Activated T-helper 2 cell treated with anti-CD3 and anti-CD28 coated beads, Interferon-gamma antibody, Interleukin-2, Interleukin-4, amounts not matched to agents 10 μg/mL and 5 μg/mL and 100 μg/mL, durations not matched to agents 14 hours and 24 hours and 36 hours (primary cell): ENCODE measurements around the gene STIP1. TPM values are rescaled to one million over a fixed set of nuclear protein-coding genes. Genes with fewer than 3 reads are reported as not detected.

ENCODE experiments used
- DNase-seq: peaks from one replicate; pipeline ENCODE4 v3.0.0; 2021; ENCODE audit warnings: low spot score
- H3K27ac Mint-ChIP-seq: one replicate; pipeline ENCODE4 v1.8.0; 2021; ENCODE audit warnings: mixed read lengths
- H3K27me3 Mint-ChIP-seq: one replicate; pipeline ENCODE4 v1.8.0; 2021; ENCODE audit warnings: low read depth, mixed read lengths
- H3K36me3 Mint-ChIP-seq: one replicate; pipeline ENCODE4 v1.8.0; 2021; ENCODE audit warnings: low read depth, mixed read lengths
- H3K4me1 Mint-ChIP-seq: one replicate; pipeline ENCODE4 v1.8.0; 2021; ENCODE audit warnings: low read depth, mixed read lengths
- H3K4me3 Mint-ChIP-seq: one replicate; pipeline ENCODE4 v1.8.0; 2021; ENCODE audit warnings: low read depth, mild to moderate bottlenecking, moderate library complexity, mixed read lengths
- H3K9me3 Mint-ChIP-seq: one replicate; pipeline ENCODE4 v1.8.0; 2021; ENCODE audit warnings: mixed read lengths
- intact Hi-C: fragments of 100-400 bp; cut with micrococcal nuclease; formaldehyde crosslinking; loops from one replicate; pipeline ENCODE4 v1.15.1; 2023
- total RNA-seq: library from RNA; stranded (reverse); gene quantifications from 2 replicates; pipeline ENCODE4 v1.2.3, GENCODE V29; 2022

Gene STIP1
- total RNA-seq, 1 donor from 2014 or later = 484 TPM

DNA sequence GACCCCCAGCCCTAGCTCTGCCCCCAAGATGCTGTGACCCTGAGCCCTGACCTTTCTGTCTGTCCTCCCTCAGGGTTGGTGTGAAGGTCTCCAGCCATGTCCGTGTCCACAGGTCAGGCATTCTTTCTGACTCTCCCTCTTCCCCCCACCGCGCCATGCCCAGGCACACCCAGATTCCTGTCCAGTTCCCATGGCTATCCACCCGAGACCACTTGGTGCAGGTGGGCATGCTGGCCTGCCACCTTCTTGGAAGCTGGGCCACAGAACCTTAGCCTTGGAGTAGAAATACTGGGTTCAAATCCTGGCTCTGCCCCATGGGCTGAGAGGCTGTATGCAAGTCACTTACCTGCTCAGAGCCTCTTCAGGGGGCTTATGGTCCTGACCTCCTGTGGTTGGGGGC lies 63.1 kb downstream of the STIP1 start:
- intact Hi-C loops = no loop called here
- H3K27me3 Mint-ChIP-seq = no peaks in the 10 kb centered on the region
- DNase-seq = no peak
- H3K4me3 Mint-ChIP-seq = no peak overlapping the region
- H3K4me1 Mint-ChIP-seq = peaks cover 23% of the 10 kb centered on the region
- peaks cover 7% of the 10 kb centered on the region for H3K36me3 Mint-ChIP-seq
- H3K9me3 Mint-ChIP-seq = no peaks in the 10 kb centered on the region
- H3K27ac Mint-ChIP-seq = no peak overlapping the region

DNA sequence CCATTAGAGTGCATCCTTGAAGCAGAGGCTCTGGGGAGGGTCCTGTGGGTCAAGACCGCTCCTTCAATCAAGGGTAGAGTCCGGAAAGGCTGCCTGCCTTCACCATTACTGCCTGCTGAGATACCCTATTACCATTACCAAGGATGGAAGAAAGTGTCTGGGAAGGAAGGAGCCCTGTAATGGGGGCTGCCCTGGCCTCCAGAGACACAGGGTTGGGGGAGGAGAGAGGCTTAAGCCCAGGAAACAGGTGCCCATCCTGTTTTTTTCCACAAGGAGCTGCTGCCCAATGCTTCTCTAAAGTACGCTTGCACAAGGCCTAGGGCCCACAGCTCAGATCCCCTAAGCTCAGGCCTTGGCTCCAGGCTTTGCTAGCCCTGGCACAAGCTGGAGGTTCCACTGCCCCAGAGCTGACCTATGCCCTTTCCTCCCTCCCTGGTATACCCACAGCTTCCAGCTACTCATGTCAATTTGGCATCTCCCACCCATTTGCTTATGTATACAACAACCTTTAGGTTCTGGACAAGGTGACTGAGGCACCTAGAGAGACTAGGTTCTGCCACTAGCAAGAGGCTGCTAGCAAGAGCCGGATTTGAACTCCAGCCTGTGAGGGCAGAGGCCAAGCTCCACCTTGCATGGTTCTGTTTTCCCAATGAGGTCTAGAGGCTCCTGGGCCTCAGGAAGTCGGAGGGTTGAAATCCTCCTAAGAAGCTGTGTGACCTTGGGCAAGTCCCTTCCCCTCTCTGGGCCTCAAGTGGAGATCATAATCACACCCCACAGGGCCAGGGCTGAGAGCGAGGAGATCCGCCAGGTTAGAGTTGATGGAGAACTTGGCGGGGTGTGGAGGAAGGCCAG lies 63.8 kb downstream of the STIP1 start:
- no peak for DNase-seq
- Mint-ChIP-seq H3K9me3 (no peaks in the 10 kb centered on the region), H3K4me1 (peaks cover 23% of the 10 kb centered on the region), H3K27me3 (no peaks in the 10 kb centered on the region), H3K36me3 (peaks cover 4% of the 10 kb centered on the region), H3K27ac (peak overlapping the region; percentile 35), H3K4me3 (peak overlapping the region; percentile 54)
- intact Hi-C loops = loop anchor here (2.0 kb wide), 1 partner anchor 55 kb away; the partner anchor contains the start of gene ESRRA

DNA sequence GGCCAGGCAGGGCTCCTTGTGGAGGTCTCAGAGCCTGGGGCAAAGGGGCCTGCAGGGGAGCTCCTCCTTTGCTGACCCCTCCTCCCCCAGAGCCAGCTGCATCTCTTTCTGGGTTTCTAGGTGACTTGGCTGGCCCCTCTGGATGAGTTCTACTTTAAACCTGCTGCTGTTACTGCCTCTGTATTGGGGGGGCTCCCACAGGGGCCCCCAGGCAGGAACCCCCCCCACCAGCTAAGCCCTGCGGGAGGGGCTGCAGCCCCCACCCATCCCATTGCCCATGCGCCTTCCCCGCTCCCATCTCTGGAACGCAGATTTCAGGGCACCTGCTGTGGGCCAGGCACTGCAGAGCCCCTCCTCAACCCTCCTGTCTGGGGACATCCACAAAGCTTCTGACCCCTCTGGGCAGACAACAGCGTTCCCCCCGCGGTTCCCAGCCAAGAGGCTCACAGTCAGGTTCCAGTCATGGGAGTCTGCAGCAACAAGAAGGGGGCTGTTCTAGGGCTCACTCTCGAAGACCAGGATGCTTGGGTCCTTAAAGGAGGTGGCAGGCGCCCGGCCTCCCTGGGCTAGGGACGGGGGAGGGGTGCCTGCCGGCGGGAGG lies 64.5 kb downstream of the STIP1 start:
- peak overlapping the region; percentile 81 for H3K4me3 Mint-ChIP-seq
- H3K27me3 Mint-ChIP-seq = no peaks in the 10 kb centered on the region
- DNase-seq = no peak
- peaks cover 21% of the 10 kb centered on the region for H3K4me1 Mint-ChIP-seq
- no peak overlapping the region for H3K27ac Mint-ChIP-seq
- H3K36me3 Mint-ChIP-seq = peaks cover 4% of the 10 kb centered on the region
- H3K9me3 Mint-ChIP-seq = no peaks in the 10 kb centered on the region
- intact Hi-C loops = loop anchor here (1.0 to 2.0 kb wide), 2 partner anchors 19 to 54 kb away; partner anchors contain the start of gene ESRRA

DNA sequence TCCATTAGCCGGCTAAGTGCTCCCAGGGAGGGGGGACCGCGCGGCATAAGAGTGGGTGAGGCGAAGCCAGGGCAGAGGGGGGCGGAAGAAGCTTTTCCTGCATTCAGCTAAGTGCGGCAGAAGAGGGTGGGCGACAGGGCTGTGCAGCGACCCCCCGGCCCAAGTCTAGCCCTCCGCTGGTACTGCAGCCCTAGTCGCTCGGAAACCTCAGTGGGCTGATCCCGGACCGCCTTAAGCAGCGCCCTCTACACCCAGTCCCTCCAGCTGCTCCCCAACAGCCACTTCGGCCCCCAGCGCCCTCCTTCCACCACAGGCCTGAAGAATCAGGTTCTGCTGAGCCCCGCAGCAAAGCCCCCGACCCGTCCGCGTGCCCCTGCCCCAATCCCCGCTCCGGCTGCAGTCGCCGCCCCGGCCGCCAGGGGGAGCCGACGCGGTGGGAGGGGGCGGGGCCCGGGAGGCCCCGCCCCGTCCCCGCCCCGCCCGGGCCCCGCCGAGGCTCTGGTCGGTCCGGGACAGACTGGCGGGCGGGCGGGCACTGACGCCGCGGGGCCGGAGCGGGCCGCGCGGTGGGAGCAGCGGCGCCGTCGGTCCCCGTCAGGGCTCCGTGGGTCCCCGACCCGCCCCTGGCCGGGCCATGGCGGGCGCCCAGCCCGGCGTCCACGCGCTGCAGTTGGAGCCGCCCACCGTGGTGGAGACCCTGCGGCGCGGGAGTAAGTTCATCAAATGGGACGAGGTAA lies 65.2 kb downstream of the STIP1 start, which contains the start of gene PLCB3:
TSS of gene PLCB3 (plus strand) at position 515 of the 737 bp plus-strand sequence. CDS start at position 635, 120 bp downstream.
- Mint-ChIP-seq H3K27me3 (no peaks in the 10 kb centered on the region), H3K36me3 (no peaks in the 10 kb centered on the region), H3K9me3 (no peaks in the 10 kb centered on the region), H3K27ac (peak within 1 kb of the TSS; percentile 63), H3K4me3 (peak within 1 kb of the TSS; percentile 93), H3K4me1 (peaks cover 21% of the 10 kb centered on the region)
- peak; percentile 49 for DNase-seq
- intact Hi-C loops = loop anchor here (1.0 to 2.0 kb wide), 2 partner anchors 18 to 54 kb away; partner anchors contain the start of gene ESRRA

DNA sequence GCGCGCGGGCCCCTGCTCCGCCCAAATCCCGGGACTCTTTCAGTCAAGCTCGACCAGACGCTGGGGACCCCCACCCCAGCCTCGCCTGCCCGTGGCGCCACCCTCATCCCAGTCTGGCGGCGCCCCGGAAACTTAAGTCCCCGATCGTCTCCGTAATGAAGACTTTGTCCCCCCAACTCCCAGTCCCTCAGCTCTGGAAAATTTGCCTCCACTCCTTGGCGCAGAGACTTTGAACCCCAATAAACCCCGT lies 65.7 kb downstream of the STIP1 start:
- no peaks in the 10 kb centered on the region for H3K36me3 Mint-ChIP-seq
- no peak for DNase-seq
- peaks cover 21% of the 10 kb centered on the region for H3K4me1 Mint-ChIP-seq
- peak overlapping the region; percentile 93 for H3K4me3 Mint-ChIP-seq
- H3K27ac Mint-ChIP-seq = peak overlapping the region; percentile 63
- no peaks in the 10 kb centered on the region for H3K9me3 Mint-ChIP-seq
- intact Hi-C loops = loop anchor here (1.0 to 2.0 kb wide), 2 partner anchors 18 to 53 kb away; partner anchors contain the start of gene ESRRA
- H3K27me3 Mint-ChIP-seq = no peaks in the 10 kb centered on the region

DNA sequence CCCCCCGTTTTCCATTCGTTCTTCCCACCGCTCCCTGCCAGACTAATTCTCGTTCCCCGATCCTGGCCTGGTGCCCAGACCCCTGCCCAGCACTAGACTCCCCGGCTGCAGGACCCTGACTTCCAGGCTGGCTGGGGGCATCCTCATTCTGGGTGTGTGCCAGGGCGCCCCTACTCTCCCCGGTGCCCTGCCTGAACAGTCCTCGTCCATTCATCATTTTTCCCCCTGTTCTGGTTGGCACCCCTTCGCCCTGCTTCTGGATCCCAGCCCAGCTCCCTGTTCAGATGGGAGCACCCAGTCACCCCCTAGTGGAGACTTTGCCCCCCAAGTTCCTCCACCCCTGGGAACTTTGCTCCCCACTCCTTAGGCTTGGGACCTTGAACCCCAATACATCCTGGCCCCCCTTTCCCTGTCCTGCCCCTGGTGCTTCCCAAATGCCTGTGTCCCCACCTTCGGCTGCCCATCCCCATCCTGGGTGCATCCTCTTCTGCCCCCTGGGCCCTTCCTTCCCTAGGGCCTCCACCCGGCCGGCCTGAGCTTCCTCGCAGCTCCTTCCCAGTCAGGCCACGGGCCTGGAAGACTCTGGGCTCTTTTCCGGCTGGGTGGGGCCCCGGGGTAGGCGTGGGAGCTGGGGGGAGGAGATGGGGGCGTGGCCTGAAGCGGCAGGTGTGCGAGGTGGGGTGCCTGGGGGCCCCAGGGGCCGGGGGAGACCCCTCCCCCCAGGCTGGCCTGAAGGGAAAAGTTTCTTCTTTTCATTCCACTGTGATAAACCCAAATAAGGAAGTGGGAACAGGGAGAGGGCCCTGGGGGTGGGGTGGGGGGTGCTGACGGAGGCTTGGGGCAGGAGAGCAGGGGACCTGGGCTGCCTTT lies 66.3 kb downstream of the STIP1 start:
- DNase-seq = no peak
- Mint-ChIP-seq H3K36me3 (no peaks in the 10 kb centered on the region), H3K4me1 (peaks cover 18% of the 10 kb centered on the region), H3K9me3 (no peaks in the 10 kb centered on the region), H3K27ac (peak overlapping the region; percentile 63), H3K4me3 (peak overlapping the region; percentile 93), H3K27me3 (no peaks in the 10 kb centered on the region)
- intact Hi-C loops = no loop called here

DNA sequence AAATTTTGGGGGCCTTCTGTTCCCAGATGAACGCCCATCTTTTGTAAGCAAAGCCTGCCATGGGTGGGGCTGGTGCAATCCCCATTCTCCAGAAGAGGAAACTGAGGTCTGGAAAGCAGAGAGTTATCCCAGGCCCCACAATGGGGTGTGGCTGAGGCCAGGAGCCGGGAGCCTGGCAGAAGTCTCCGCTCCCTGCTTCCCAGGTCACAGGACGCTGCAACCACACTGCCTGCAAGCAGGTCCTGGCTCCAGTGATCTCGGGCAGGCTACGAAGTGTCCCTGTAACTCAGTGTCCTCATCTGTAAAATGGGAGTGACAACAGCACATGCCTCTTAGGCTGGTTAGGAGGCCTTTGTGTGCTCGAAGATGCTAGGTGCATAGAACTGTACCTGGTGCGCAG lies 67.1 kb downstream of the STIP1 start:
- intact Hi-C loops = no loop called here
- H3K36me3 Mint-ChIP-seq = peaks cover 6% of the 10 kb centered on the region
- H3K4me3 Mint-ChIP-seq = peak overlapping the region; percentile 39
- H3K27ac Mint-ChIP-seq = no peak overlapping the region
- H3K4me1 Mint-ChIP-seq = peaks cover 14% of the 10 kb centered on the region
- no peak for DNase-seq
- H3K27me3 Mint-ChIP-seq = no peaks in the 10 kb centered on the region
- H3K9me3 Mint-ChIP-seq = no peaks in the 10 kb centered on the region

DNA sequence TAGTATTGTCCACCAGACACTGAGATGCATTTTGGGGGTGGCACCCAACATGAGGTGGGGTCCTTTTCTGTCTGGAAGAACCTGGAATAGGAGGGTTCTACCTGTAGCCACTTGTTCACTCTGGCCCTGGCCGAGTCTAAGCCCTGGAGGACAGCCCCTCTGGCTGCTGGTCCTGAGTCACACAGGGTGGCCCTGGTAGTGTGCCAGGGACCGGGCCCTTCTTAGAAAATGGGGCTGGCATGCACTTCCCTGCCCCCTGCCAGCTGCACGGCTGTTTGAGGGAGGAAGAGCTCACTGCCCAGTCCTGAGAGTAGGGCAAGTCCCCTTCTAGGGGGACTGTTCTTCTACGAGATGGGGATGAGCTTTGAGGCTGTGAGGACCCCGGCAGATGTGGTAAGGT lies 67.5 kb downstream of the STIP1 start:
- Mint-ChIP-seq H3K4me1 (peaks cover 14% of the 10 kb centered on the region), H3K36me3 (peaks cover 6% of the 10 kb centered on the region), H3K27me3 (no peaks in the 10 kb centered on the region), H3K9me3 (no peaks in the 10 kb centered on the region), H3K27ac (no peak overlapping the region), H3K4me3 (peak overlapping the region; percentile 39)
- no peak for DNase-seq
- intact Hi-C loops = no loop called here

Other genes starting within 250 kb of the STIP1 start
- 29.9 and 30.3 TPM in 2 replicates for gene NAA40, start 247.2 kb upstream of the STIP1 start, total RNA-seq
- gene COX8A, start 211.6 kb upstream of the STIP1 start, total RNA-seq = 312 and 326 TPM in 2 replicates
- 107 and 110 TPM in 2 replicates for gene OTUB1, start 199.7 kb upstream of the STIP1 start, total RNA-seq
- gene FLRT1, start 150.2 kb upstream of the STIP1 start, total RNA-seq = not detected in 2 replicates
- gene MACROD1, start 20.1 kb upstream of the STIP1 start, total RNA-seq = 23.4 and 26.7 TPM in 2 replicates
- 197 and 202 TPM in 2 replicates for gene FERMT3, start 20.6 kb downstream of the STIP1 start, total RNA-seq
- gene TRPT1, start 40.0 kb downstream of the STIP1 start, total RNA-seq = 33.7 and 35.5 TPM in 2 replicates
- 72.8 and 77.0 TPM in 2 replicates for gene NUDT22, start 40.1 kb downstream of the STIP1 start, total RNA-seq
- gene DNAJC4, start 44.4 kb downstream of the STIP1 start, total RNA-seq = 24.5 and 25.8 TPM in 2 replicates
- gene VEGFB, start 48.4 kb downstream of the STIP1 start, total RNA-seq = 67.4 and 82.0 TPM in 2 replicates
- gene FKBP2, start 54.9 kb downstream of the STIP1 start, total RNA-seq = 36.6 and 37.1 TPM in 2 replicates
- gene PPP1R14B, start 60.8 kb downstream of the STIP1 start, total RNA-seq = 262 and 273 TPM in 2 replicates
- 21.0 and 23.4 TPM in 2 replicates for gene PLCB3, start 65.4 kb downstream of the STIP1 start, total RNA-seq
- 33.2 and 34.7 TPM in 2 replicates for gene BAD, start 98.5 kb downstream of the STIP1 start, total RNA-seq
- gene GPR137, start 99.7 kb downstream of the STIP1 start, total RNA-seq = 32.7 and 38.0 TPM in 2 replicates
- gene KCNK4, start 105.1 kb downstream of the STIP1 start, total RNA-seq = not detected in 2 replicates
- 0.59 TPM in 1 of 2 replicates, not detected in the other for gene CATSPERZ, start 114.2 kb downstream of the STIP1 start, total RNA-seq
- 49.4 and 54.6 TPM in 2 replicates for gene ESRRA, start 119.4 kb downstream of the STIP1 start, total RNA-seq
- 290 and 291 TPM in 2 replicates for gene TRMT112, start 131.4 kb downstream of the STIP1 start, total RNA-seq
- 112 and 118 TPM in 2 replicates for gene PRDX5, start 131.9 kb downstream of the STIP1 start, total RNA-seq
- gene CCDC88B, start 154.0 kb downstream of the STIP1 start, total RNA-seq = 127 and 128 TPM in 2 replicates
- 38.7 and 43.7 TPM in 2 replicates for gene RPS6KA4, start 173.0 kb downstream of the STIP1 start, total RNA-seq